BLaER1 (cell line): ENCODE results near the gene ENAH.

Source experiments
- H3K27ac ChIP-seq: shearing (Covaris generic); formaldehyde crosslinking; 2 replicates; pipeline ENCODE4 v1.8.1; 2022
- H3K27me3 ChIP-seq: shearing (Covaris generic); formaldehyde crosslinking; 2 replicates; pipeline ENCODE4 v1.8.1; 2022
- H3K36me3 ChIP-seq: shearing (Covaris generic); formaldehyde crosslinking; 2 replicates; pipeline ENCODE4 v1.8.1; 2022
- H3K4me1 ChIP-seq: shearing (Covaris generic); formaldehyde crosslinking; 2 replicates; pipeline ENCODE4 v1.8.1; 2022
- H3K4me2 ChIP-seq: shearing (Covaris generic); formaldehyde crosslinking; 2 replicates; pipeline ENCODE4 v1.8.1; 2022
- H3K4me3 ChIP-seq: shearing (Covaris generic); formaldehyde crosslinking; 2 replicates; pipeline ENCODE4 v1.8.1; 2022
- H3K9ac ChIP-seq: shearing (Covaris generic); formaldehyde crosslinking; 2 replicates; pipeline ENCODE4 v1.8.1; 2022
- H3K9me3 ChIP-seq: shearing (Covaris generic); formaldehyde crosslinking; 2 replicates; pipeline ENCODE4 v1.8.1; 2022
- H4K20me1 ChIP-seq: shearing (Covaris generic); formaldehyde crosslinking; 2 replicates; pipeline ENCODE4 v1.8.1; 2022
- Cebpa-rat ChIP-seq: shearing (Covaris generic); IDR thresholded peaks from 2 replicates; pipeline ENCODE4 v1.8.1; 2022

ENAH gene

DNA sequence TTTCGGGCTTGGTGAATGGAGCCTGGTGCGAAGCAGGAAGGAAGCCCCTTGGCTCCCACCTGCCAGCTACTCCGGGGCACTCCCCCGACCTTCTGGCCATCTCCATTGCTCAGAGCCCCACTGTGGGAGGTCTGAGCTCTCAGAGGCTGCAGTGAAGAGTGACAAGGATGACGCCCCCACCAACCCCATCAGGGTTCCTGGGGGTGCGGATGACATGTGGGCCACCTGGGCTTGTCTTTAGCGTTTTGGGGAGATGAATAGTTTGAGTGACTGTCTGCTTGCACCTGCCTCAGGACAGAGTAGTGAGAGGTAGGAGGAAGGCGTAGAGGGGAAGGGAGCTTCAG is 181.8 kb downstream of the ENAH start:
- Histone ChIP-seq H4K20me1 (no peaks in the 10 kb centered on the region), H3K36me3 (no peaks in the 10 kb centered on the region), H3K27ac (0 out of 2 replicates have a peak overlapping the region, but pooled peaks have one; percentile 30), H3K4me1 (peaks cover 77% of the 10 kb centered on the region), H3K9ac (no peak overlapping the region), H3K4me3 (no peak overlapping the region), H3K27me3 (no peaks in the 10 kb centered on the region), H3K4me2 (0 out of 2 replicates have a peak overlapping the region, but pooled peaks have one; percentile 22), H3K9me3 (no peaks in the 10 kb centered on the region)
- no peak for TF ChIP-seq Cebpa-rat

GRCh38 chr1:225470211-225471108 is 182.5 kb downstream of the ENAH start:
- Histone ChIP-seq H3K27me3 (no peaks in the 10 kb centered on the region), H3K36me3 (no peaks in the 10 kb centered on the region), H3K4me2 (peak overlapping the region; percentile 22; the same call in 1 of the 2 replicates), H4K20me1 (no peaks in the 10 kb centered on the region), H3K4me1 (peaks cover 81% of the 10 kb centered on the region), H3K9me3 (no peaks in the 10 kb centered on the region), H3K27ac (0 out of 2 replicates have a peak overlapping the region, but pooled peaks have one; percentile 30), H3K4me3 (no peak overlapping the region), H3K9ac (no peak overlapping the region)
- no peak for TF ChIP-seq Cebpa-rat

DNA sequence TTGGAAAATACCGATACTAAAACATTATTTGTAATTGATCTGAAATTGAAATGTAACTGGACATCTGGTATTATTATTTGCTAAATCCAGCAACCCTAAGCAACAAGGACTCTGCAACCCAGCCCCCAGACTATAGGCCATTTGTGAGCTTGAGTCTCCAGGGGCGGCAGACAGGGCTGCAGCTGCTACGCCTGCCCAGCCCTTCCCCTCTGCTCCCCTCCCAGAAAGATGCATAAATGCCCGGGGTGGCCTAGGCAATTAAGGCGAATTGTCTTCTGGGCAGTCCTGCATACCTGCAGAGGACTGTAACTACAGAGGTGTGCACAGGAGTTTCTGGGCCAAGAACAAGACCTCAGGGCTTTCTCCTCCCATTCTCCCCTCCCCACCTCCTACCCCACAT is 183.9 kb downstream of the ENAH start:
- H3K4me3 ChIP-seq, result no peak overlapping the region
- H4K20me1 ChIP-seq, result no peaks in the 10 kb centered on the region
- H3K9ac ChIP-seq, result peak overlapping the region; percentile 91; the same call in 1 of the 2 replicates
- H3K4me2 ChIP-seq, result peak overlapping the region; percentile 99
- H3K27me3 ChIP-seq, result no peaks in the 10 kb centered on the region
- no peaks in the 10 kb centered on the region for H3K36me3 ChIP-seq
- H3K27ac ChIP-seq, result peak overlapping the region; percentile 97
- H3K9me3 ChIP-seq, result no peaks in the 10 kb centered on the region
- peaks cover 79% of the 10 kb centered on the region for H3K4me1 ChIP-seq
- TF ChIP-seq Cebpa-rat, result no peak

- H3K4me2 ChIP-seq, result peak overlapping the region; percentile 99
- H3K9ac ChIP-seq, result peak overlapping the region; percentile 91
Observed at GRCh38 chr1:225468270-225469020, 184.5 kb downstream of the ENAH start.

DNA sequence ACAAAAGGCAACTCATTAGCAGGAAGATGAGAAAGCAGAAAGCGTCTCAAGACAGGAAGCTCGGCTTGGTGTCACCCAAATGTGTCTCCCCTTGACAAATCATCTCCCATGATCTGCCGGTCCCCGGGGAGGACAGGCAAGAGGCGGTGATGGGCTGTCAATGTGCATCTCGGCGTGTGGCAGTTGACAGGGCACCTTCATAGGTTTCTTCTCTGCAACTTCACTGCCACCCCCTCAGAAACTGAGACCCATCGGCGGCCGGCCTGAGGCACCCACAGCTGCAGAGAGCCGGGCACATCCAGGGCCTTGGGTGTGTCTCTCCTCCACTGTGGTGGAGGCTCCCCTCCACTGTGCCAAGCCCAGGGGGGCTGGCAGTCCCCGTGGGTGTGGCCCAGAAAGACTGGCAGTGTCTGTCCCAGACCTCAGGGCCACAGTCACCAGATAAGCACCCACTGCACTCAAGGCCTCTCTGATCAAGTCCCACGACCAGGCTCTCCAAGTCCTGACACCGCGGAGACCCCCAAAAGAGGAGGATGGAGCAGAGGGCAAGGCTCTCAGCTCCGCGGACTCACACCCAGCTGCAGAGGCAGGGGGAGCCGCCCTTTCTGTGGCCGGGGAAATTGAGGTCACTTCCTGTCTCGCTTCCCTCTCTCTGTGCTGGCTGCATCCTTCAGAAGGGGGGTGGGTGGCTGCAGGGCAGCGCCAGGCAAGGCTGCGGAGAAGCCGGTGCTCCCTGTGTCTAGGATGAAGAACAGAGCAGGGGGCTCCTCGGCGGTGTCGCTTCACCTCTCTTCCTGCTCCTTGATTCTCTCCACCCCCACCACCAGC is 185.5 kb downstream of the ENAH start:
- peak overlapping the region; percentile 97 for H3K27ac ChIP-seq
- H3K4me2 ChIP-seq, result peak overlapping the region; percentile 99
- H4K20me1 ChIP-seq, result no peaks in the 10 kb centered on the region
- no peaks in the 10 kb centered on the region for H3K9me3 ChIP-seq
- H3K4me1 ChIP-seq, result peaks cover 83% of the 10 kb centered on the region
- no peaks in the 10 kb centered on the region for H3K36me3 ChIP-seq
- H3K9ac ChIP-seq, result peak overlapping the region; percentile 91
- no peak for TF ChIP-seq Cebpa-rat
- no peaks in the 10 kb centered on the region for H3K27me3 ChIP-seq
- peak overlapping the region; percentile 70 for H3K4me3 ChIP-seq

More at GRCh38 chr1:225468270-225469020, 184.5 kb downstream of the ENAH start:
- H3K27me3 ChIP-seq, result no peaks in the 10 kb centered on the region
- no peak for TF ChIP-seq Cebpa-rat
- H3K4me3 ChIP-seq, result peak overlapping the region; percentile 70
- no peaks in the 10 kb centered on the region for H4K20me1 ChIP-seq
- H3K36me3 ChIP-seq, result no peaks in the 10 kb centered on the region
- peaks cover 77% of the 10 kb centered on the region for H3K4me1 ChIP-seq
- H3K9me3 ChIP-seq, result no peaks in the 10 kb centered on the region
- peak overlapping the region; percentile 97 for H3K27ac ChIP-seq

DNA sequence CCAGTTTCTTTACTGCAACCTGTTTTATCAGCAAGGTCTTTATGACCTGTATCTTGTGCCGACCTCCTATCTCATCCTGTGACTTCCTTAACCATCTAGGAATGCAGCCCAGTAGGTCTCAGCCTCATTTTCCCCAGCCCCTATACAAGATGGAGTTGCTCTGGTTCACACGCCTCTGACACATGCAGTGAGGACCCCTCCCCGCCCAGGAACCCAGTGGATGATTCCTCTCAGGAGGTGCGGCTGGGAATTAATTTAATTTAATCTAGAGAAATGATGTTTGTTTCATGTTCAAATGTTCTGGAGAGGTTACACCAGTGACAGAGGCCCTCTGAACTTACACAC is 186.1 kb downstream of the ENAH start:
- Histone ChIP-seq H4K20me1 (no peaks in the 10 kb centered on the region), H3K4me1 (peaks cover 88% of the 10 kb centered on the region), H3K4me2 (peak overlapping the region; percentile 99), H3K36me3 (no peaks in the 10 kb centered on the region), H3K27me3 (no peaks in the 10 kb centered on the region), H3K4me3 (peak overlapping the region; percentile 70; the same call in 1 of the 2 replicates), H3K9ac (peak overlapping the region; percentile 91), H3K9me3 (no peaks in the 10 kb centered on the region), H3K27ac (peak overlapping the region; percentile 97)
- no peak for TF ChIP-seq Cebpa-rat

- Histone ChIP-seq H3K9me3 (no peaks in the 10 kb centered on the region), H3K27me3 (no peaks in the 10 kb centered on the region), H4K20me1 (no peaks in the 10 kb centered on the region), H3K9ac (peak overlapping the region; percentile 39; the same call in 1 of the 2 replicates), H3K4me1 (peaks cover 91% of the 10 kb centered on the region), H3K36me3 (no peaks in the 10 kb centered on the region), H3K4me2 (peak overlapping the region; percentile 99), H3K4me3 (no peak overlapping the region), H3K27ac (peak overlapping the region; percentile 97)
- no peak for TF ChIP-seq Cebpa-rat
Observed at GRCh38 chr1:225465793-225466517, 187.0 kb downstream of the ENAH start.

DNA sequence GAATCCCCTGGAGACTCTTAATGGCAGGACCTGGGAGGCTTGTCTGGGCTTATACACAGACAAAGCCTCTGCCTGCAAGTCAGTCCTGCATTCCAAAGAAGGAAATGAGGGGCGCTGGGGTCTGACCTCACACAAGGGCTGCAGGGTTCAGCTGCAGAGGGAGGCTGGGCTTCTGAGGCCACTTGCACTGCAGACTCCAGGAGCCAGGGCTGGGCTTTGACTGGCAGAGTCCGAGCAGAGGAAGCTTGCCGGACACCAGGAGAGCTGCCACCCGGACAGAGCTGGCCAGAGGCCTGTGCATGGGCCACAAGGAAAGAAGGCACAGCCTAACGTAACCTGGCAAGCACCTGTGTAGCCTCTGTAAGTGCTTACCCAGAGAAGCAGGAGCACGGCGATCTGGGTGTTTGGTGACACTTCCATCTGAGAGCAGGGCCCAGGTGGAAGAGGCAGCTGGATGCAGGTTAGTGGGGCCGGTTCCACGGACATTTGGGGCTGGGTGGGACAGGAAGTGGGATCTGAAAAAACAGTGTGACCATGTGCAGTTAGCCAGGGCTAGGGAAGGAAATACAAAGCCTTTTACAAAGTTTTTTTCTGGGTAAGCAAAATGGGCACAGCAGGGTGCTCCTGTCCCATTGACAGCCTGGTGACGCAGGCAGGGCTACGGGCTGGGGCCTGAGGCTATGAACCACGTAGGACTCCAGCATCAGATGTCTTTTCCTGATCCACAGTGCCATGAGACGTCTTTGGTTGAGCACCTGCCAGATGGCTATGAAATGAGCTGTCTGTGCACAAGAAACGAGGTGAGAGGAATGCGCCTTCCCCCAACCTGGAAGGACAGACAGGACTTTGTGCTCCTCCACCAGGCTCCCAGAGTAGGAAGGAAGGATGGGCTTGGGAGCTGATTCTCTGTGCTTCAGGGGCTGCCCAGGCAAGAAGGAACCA is 187.8 kb downstream of the ENAH start:
- H3K27ac ChIP-seq, result peak overlapping the region; percentile 97
- H3K4me1 ChIP-seq, result peaks cover 91% of the 10 kb centered on the region
- H3K4me3 ChIP-seq, result no peak overlapping the region
- H4K20me1 ChIP-seq, result no peaks in the 10 kb centered on the region
- no peaks in the 10 kb centered on the region for H3K36me3 ChIP-seq
- no peaks in the 10 kb centered on the region for H3K9me3 ChIP-seq
- TF ChIP-seq Cebpa-rat, result no peak
- no peaks in the 10 kb centered on the region for H3K27me3 ChIP-seq
- H3K4me2 ChIP-seq, result peak overlapping the region; percentile 99
- H3K9ac ChIP-seq, result peak overlapping the region; percentile 39; the same call in 1 of the 2 replicates
